GM19193 (cell line): ENCODE data around the gene BEX4.
A peak's percentile ranks its signal among the peaks of the same experiment; 100 is the strongest.

Experiments
- POLR2A ChIP-seq: IDR thresholded peaks from 4 replicates; pipeline ENCODE4 v1.6.1; 2011; ENCODE audit not compliant: insufficient read depth, insufficient read length; ENCODE audit errors: extremely low read depth

The BEX4 gene, protein sequence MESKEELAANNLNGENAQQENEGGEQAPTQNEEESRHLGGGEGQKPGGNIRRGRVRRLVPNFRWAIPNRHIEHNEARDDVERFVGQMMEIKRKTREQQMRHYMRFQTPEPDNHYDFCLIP

DNA sequence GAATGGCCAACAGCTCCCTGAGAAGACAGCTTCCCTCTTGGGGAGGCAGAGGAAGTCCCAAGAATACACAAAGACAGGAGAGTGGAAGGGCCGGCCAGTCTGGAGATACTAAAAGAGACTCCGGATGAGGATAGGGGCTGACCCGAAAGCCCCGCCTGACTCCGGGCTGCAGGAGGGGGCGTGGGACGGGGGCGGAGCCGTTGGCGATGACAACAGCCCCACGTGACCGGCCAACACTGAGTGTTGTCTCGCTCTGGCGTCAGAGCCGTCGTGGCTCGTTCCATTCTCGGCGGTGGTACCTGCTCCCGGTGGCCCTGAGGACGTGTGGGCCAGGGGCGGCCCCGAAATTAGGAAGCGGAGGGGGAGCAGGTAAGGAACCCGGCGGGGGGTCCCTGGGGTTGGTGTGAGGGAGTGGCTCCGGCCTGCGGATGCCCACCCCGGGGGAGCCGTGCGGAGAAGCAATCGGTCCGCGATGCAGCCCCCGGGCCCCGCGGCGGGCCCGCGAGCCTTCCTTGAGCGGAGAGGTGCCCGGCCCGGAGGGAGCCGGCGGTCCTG, at the start of gene BEX4:
Gene BEX4 (plus strand): TSS at position 239 of the 555 bp plus-strand sequence. CDS start 1,046 bp downstream, outside the sequence.
- peak; percentile 53 for TF ChIP-seq POLR2A

DNA sequence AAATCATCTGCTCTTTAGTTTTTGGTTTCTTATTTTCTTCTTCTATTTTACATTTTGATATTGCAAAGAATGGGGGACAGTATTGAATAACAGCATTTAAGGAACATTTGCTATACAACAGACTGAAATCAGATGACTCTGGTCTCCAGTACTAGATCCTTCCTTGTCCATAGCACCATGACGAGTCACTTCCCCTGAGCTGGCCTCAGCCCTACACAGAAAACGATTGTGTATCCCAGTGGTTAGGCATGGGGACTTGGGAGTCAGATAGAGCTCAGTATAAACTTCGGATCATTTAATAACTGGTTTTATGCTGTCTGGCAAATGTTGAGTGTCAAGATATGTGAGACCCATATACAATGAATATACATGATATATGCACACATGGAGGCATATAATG, 44.7 kb upstream of the BEX4 start:
- no peak for TF ChIP-seq POLR2A

DNA sequence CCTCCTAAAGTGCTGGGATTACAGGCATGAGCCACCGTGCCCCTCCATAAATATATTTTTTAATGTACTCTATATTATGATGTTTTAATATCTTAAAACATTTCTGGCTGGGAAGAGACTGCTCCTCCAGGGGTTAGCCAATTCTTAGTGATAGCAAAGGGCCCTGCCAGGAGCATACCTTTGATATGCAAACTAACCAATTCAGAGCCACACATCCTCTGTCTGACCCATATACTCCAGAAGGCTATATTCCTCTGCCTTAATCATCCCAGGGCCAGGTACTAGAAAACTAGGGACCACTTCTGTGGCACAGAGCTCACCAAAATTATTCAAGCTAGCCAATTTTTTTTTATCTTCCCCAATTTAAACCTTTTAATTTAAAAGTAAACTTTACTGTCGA, 43.6 kb upstream of the BEX4 start:
- no peak for TF ChIP-seq POLR2A

DNA sequence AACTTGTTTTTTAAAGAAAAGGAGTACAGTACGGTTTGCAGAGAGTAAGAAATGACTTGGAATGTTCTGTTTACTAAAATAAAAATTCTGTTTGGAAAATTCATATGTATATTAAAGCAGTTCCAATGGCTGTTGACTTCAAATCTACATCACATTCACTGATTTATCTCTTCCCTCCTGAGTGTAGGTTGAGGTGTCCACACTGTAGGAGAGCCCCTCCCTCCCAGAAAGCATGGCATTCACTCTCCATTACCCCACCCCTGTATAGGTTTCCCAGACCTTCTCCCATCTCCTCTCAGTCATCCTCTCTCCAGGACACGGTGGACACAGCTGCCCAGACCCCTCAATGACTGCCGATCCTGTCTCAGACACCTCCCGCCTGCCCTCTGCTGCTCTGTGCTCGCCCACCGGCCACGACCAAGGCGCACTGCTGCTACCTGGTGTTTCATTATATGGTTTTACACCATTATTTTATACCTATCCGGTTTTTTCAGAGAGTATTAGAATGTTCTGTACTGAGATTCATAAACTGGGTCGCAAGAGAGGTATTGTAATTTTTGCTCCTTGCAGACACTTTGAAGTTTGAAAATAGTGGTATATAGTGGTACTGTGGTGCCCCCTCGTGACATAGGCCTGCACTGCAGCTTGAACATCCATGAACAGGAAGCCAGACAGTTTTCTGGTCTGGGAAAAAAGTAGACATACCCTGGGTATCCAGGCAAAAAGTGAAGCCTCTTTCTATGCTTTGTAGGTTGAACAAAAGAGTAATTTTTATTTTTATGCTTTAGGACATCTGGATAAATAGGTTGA, 38.8 kb upstream of the BEX4 start:
- TF ChIP-seq POLR2A: no peak

DNA sequence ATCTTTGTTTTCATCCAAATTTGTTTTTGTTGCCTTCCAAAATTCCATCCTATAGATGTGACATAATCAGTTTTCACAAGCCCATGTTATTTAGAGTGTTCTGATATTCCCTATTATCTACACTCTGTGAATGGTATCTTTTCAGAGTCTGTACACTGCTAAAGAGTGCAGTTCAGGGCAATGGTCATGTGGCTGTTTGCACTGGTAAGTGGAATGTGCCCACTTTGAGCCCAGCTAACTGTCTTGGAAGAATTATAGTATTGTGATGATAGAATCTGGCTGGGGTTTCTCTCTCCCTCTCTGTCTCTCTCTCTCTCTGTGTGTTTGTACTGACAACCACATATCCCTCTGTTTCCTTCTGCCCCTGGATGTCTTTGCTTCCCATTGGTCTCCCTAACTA, 37.4 kb upstream of the BEX4 start:
- TF ChIP-seq POLR2A: no peak

DNA sequence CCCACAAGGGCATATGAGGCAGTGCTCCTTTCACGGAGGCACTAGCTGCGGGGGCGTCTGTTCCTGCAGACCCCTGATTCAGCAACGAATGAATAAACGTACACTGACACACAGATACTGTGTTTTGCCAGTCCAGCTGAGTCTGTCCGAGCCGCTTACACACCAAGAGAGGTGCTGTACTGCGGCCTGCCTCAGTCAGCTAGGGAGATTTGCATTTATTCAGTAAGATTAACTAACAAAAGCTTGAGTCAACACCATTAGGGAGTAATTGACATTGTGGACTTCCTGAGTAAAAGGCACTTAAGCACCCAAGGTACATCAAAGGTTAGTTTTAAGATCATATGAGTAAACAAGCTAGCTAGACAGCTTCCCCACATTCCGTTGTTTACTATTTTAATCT, 31.0 kb upstream of the BEX4 start:
- TF ChIP-seq POLR2A: no peak

DNA sequence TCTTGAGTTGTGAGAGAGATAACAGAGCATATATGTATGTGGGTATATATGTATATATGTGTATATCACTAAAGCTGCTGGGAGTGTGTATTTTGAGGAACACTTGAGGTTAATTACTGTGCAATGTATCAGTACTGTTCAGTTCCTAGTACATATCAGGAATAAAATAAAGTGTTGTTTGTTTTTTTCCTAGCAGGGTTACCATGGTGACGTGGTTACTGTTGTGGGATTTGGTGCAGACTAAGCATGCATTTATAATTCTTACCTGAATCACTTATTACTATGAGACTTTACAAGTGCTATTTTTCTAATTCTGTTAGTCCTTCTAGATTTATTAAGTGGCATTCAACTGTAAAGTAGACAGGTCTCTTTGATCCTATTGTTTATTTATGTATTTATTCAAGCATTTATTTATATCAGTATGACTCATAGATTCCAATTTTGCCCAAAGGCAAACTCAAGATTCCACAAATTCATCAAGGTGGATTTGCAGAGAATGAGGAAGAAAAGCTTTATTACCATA, 26.9 kb upstream of the BEX4 start:
- TF ChIP-seq POLR2A: no peak

DNA sequence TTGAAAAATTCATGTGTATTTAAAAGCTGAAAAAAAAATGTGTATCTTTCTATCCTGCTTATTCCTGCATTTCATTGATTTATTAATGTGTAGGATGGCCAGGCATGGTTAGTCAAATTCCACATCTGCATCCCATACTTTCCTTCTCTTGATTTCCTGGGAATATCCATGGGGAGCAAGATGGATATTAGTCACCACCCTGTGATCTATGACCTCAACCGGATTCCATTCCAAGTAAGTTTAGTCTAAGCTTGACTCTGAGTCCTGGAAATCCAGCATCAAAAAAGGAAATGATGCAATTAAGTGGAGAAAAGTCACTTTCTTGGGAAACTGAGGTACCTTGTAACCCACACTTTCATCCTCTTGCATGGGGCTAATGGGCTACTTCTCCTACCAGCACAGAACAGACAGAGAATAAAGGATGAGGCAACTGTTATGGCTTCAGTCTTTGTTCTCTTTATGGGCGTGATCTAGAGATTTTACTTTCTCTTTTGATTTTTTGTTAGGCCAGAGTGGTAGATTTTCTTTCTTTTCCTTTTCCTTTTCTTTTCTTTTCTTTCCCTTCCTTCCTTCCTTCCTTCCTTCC, 17.1 kb upstream of the BEX4 start:
- no peak for TF ChIP-seq POLR2A

DNA sequence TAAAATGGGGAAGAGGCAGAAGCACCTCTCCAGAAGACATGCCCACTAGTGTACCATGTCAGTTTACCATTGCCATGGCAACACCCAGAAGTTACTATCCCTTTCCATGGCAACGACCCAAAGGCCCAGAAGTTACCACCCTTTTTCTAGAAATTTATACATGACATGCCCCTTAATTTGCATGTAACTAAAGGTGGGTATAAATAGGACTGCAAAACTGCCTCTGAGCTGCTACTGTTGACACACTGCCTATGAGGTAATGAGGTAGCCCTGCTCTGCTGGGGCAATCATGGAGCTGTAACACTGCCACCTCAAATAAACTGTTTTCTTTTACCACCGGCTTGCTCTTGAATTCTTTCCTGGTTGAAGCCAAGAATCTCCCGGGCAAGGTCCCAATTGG, 13.9 kb upstream of the BEX4 start:
- TF ChIP-seq POLR2A: no peak

DNA sequence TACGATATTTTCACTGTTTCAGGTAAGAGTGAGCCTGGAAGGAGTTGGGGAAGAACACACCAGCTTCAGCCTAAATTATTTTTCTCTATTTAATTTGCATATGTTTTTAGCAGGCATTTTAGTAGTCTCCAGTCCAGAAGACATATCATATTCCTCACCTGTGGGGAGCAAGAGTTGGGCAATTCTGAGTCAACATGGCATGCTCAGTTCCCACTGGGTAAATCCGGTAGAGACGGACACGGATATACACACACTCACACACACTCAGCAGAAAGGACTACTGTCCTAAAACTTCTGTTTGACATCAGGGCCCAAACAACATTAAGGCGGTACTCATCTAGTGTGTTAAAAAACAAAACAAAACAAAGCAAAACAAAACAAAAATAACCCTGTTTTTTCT, 4.9 kb upstream of the BEX4 start:
- no peak for TF ChIP-seq POLR2A

DNA sequence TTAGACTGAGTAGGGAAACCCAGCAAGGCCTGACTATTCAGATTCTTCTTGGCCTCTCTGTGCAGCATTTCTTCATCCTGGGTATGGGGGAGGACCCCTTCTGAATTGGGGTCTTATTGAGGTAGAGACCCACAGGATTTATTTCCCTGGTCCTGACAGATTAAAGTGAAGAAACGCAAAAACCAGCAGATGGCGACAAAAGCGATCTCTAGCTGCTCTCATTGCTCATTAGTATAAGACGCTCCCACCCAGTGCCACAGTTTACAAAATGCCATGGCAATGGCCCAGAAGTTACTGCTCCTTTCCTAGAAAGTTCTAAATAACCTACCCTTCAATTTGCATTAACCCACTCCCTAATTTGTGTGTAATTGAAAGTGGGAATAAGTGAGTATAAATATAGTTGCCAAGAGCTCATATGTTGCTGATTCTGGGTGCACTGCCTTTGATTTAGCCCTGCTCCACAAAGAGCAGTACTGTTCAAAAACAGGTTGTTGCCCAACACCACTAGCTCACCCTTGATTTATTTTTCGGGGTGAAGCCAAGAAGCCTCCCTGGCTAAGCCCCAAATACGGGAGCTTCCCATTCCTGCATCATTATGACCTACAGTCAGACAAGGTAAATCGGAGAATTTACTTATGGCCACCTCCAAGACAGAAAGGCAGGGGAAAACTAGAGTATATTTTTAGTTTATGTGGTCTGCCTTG, 3.7 kb upstream of the BEX4 start:
- no peak for TF ChIP-seq POLR2A

DNA sequence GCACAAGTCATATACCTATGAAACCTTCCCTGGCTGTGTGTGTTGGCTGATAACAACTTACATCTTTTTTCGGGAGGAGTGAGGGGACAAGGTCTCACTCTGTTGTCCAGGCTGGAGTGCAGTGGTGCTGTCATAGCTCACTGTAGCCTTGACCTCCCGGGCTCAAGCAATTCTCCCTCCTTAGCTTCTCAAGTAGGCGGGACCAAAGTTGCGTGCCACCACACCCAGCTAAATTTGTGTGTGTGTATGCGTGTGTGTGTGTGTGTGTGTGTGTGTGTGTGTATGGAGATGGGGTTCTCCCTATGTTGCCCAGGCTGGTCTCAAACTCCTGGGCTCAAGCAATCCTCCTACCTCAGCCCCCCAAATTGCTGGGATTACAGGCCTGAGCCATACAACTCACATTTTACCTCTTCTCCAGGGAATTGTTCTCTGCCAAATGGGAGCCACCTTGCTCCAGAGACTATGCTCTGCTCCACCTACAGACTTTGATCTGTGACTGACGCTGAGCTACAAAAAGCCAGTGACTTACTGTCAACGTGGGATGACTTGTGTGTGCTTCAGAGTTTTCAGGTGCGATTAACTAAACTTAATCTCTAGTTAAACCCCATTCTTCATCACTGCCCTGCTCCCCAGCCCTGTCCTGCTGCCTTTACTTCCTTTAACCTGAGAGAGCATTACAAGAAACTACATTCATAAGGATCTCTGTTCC, 2.0 kb upstream of the BEX4 start:
- TF ChIP-seq POLR2A: no peak

DNA sequence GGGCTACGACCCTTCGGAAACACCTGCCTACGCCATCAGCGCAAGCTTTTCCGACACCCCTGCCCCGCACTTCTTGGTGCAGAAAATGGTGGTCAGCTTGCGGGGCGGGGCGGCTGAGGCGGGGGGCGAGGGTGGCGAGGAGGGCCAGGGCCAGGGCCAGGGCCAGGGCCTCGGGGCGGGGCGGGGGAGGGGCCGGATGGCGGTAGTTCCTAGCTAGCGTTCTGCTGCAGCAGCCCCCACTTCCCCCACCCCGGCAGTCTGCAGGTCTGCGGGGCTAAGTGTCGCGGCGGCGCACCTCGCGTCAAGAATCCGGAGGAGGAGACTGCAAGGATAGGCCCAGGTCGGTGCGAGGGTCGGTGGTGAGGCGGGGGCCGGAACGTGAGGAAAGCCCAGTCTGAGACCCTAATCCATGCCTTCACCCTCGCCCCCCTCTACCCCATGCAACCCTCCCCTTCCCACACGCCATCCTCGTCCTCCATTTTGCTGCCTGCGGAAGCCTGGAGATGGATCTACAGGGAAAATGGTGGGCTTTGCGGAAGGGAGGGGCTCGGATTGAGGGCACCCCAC, 600 bp downstream of the BEX4 start:
- no peak for TF ChIP-seq POLR2A
